CD4-positive, alpha-beta T cell treated with Interleukin-17A for 1 hour (primary cell): Measurements from ENCODE around the gene SLF2.

ENCODE experiments used
- DNase-seq: peaks from one replicate; pipeline ENCODE4 v3.0.0-alpha.2; 2020

Gene SLF2, protein sequence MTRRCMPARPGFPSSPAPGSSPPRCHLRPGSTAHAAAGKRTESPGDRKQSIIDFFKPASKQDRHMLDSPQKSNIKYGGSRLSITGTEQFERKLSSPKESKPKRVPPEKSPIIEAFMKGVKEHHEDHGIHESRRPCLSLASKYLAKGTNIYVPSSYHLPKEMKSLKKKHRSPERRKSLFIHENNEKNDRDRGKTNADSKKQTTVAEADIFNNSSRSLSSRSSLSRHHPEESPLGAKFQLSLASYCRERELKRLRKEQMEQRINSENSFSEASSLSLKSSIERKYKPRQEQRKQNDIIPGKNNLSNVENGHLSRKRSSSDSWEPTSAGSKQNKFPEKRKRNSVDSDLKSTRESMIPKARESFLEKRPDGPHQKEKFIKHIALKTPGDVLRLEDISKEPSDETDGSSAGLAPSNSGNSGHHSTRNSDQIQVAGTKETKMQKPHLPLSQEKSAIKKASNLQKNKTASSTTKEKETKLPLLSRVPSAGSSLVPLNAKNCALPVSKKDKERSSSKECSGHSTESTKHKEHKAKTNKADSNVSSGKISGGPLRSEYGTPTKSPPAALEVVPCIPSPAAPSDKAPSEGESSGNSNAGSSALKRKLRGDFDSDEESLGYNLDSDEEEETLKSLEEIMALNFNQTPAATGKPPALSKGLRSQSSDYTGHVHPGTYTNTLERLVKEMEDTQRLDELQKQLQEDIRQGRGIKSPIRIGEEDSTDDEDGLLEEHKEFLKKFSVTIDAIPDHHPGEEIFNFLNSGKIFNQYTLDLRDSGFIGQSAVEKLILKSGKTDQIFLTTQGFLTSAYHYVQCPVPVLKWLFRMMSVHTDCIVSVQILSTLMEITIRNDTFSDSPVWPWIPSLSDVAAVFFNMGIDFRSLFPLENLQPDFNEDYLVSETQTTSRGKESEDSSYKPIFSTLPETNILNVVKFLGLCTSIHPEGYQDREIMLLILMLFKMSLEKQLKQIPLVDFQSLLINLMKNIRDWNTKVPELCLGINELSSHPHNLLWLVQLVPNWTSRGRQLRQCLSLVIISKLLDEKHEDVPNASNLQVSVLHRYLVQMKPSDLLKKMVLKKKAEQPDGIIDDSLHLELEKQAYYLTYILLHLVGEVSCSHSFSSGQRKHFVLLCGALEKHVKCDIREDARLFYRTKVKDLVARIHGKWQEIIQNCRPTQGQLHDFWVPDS

DNA sequence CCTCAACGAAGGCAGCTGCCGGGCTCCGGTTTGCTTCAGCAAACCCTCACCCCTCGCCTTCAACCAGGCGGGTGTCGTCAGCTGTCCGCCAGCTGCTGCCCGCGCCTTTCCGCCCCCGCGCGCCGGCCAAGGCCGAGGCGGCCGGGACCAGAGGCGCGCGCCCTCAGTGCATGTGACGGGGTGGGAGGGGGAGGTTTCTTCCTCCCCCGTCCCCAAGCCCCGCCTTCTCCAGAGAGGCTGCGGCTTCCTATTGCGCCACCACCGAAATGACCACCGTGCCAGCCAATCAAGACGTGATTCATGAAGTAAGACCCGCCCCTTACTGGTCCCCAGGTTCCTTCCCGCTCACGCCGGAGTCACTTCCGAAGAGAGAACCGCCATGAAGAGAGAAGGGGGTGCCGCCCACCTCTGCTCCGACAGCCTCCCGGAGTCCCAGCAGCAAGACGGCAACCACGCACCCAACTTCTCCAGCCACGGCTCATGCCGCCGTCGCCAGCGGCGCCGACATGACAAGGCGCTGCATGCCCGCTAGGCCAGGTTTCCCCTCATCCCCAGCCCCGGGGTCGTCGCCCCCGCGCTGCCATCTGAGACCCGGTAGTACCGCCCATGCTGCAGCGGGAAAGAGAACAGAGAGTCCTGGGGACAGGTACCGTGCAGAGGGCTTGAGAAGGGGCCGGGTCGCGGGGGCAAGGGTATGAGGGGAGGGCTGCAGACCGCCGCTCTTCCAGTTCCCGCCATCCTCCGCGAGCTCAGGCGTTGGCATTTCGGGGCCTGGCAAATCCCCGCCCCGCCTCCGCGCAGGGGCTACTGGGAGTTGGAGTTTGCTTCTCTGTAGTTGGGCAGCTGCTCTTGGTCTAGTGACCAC lies at the start of gene SLF2:
SLF2 (plus strand) TSS at position 359 of the 865 bp plus-strand sequence; CDS start at position 507, 148 bp downstream.
- peak; percentile 96 for DNase-seq

DNA sequence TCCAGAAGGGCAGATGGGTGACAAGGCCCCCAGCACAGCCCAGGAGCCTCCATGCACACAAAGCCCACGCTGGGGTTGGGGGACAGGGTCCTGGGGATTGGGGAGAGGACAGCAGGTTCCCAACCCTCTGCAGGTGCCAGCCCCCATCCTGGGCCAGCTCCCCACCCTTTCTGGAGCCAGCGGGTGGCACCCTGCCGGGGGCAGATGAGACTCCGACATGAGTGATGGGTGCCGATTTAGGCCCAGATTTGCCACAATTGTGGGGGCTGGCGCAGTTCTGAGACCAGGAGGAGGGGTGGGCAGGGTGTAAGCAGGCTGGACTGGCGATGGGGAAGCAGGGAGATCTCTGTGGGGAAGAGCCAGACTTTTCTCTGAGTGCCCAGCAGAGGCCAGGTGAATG lies 49.3 kb upstream of the SLF2 start:
- DNase-seq = no peak

DNA sequence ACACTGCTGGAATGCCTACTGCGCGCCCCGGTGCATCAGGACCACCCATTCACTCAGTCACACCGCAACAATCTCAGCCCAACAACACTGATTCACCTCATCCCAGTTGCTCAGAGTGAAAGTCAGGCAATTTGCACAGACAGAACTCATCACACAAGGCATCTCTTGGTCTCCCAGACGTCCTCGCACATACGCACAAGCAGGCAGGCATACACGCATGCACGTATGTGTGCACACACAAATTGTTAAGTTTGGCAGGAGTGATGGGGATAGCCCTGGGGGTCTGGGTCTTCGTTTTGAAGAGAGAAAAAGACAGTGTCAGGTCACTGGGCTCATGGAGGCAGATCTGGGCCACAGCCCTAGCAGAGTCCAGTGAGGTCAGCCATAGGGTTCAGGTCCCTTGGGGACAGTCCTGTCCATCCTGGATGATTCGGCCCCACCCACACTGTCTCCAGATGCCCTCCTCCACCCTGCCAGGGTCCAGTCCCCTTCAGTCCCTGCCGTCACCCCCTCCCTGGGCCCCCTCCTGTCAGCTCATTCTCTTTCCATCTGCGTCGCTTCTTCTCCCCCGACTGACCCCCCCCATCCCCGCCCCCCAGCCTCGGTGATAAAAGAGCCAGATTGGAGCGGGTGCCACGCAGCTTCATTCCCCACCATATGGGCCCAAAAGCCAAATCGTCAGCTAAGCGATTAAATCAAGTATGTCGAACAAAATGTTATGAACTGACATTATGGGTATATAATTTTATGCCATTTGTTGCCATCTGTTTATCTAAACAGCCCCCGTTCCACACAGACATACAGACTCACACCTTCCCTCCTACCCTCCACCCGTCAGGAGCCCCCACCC lies 48.5 kb upstream of the SLF2 start:
- no peak for DNase-seq

DNA sequence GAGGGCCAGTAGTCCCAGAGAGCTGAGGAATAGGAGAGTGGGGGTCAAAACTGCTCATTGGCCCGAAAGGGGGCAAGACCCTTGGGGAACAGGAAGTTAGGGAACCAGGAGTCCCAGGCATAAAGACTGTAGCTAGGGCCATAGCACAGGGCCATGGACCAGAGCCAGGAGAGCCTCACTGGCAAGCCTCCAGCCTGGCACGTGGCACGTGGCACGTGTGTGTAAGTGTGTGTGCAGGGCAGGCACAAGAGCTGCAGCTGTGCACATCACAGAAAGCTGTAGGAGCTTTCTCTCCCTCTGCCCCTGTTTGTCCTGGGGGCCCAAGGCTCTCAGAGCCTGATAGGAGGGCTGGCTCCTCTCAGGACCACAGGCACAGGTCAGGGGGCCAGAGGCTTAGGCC lies 47.8 kb upstream of the SLF2 start:
- no peak for DNase-seq

DNA sequence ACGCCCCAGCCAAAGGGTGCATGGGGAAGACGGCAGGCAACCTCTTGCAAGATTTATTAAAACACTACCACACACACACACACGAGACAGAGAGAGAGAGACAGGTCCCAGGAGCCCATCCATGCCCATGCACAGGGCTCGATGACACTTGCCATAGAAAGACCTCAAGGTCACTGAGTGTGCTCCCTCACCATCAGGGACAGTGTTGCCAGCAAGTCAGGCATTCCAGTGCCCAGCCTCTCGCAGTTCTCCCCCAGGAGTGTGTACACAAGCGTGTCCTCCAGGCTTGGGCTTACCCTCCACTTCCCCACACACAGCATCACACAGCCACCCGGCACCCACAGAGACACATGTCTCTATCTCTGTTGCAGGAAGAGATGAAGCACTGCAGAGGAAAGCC lies 46.8 kb upstream of the SLF2 start:
- no peak for DNase-seq

DNA sequence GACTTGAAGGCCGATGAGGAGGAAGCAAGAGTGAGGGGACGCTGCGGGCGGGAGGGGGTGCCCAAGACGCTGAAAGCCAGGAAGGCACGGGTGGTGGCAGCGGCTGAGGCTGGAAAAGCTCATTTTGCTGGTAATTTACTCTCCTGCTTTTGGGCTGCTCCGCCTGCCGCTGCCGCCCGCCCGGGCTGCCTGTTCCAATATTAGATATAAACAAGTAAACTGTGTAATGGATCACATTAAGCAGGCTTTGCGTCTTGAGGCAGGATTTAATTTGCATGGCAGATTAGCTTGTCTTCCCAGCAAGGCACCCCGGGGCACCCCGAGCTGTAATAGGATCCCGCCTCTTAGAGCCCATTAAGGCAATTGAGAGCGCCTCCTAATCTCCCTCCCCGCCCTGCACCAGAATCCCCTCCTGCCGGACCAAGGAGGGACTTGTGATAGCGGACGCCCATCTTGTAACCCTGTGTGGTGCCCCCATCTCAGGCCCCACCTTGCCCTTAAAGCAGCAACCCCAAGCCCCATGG lies 46.1 kb upstream of the SLF2 start:
- DNase-seq = no peak

DNA sequence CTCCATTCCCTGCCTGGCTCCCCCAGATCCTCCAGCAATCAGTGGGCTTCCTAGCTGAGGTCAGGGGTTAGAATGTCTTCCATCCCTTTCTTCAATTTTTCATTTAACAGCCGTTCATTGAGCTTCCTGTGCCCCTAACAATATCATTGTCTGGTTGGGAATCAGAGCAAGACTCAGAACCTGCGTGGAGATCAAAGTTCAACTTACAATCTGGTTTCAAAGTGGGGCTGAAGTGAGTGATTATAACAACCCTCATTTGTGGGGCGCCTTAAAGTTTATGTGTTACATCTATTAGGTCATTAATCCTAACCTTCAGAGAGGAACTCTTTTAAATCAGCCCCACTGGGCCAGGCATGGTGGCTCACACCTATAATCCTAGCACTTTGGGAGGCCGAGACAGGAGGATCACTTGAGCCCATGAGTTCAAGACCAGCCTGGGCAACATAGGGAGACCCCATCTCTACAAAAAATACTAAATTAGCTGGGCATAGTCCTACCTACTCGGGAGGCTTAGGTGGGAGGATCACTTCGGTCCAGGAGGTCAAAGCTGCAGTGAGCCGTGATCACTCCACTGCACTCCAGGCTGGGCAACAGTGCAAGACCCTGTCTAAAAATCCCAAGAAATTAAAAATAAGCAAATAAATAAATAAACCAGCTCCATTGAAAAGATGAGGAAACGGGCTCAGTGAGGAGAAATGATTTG lies 45.4 kb upstream of the SLF2 start:
- DNase-seq = no peak

DNA sequence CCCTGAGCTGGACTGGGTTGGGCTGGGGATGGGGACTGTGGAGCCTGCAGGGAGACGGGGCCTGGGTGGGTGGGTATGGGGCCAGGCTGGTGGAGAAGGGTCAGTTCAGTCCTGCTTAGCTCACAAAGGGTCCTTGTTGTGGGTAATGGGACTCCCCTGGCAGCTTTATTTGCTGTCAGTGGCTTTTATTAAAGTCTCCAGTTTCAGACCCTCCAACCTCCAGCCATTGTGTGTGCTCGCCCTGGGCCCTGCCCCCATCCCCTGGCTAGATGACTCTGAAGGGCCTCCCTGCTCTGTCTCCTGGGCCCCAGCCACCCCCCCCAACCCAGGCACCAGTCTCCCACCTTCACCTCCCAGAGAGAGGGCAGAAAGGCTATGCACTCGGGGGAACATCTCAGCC lies 44.4 kb upstream of the SLF2 start:
- no peak for DNase-seq

DNA sequence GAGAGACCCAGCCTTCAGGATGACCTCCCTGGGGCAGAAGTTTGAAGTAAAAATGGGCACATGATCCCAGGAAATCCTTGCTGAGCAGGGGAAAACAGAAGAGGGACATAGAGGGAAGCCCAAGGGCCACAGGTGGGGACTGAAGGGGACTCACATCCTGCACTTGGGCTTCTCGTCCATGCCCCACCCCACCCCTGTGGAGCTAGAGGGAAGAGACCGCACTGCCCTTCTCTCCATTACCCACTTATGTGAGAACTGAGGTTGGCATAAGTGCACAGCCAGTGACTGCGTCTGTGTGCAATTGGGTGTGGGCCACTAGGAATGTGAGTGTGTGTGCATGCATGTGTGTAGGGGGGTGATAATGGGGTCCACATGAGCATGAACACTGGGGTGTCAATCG lies 43.4 kb upstream of the SLF2 start:
- no peak for DNase-seq

DNA sequence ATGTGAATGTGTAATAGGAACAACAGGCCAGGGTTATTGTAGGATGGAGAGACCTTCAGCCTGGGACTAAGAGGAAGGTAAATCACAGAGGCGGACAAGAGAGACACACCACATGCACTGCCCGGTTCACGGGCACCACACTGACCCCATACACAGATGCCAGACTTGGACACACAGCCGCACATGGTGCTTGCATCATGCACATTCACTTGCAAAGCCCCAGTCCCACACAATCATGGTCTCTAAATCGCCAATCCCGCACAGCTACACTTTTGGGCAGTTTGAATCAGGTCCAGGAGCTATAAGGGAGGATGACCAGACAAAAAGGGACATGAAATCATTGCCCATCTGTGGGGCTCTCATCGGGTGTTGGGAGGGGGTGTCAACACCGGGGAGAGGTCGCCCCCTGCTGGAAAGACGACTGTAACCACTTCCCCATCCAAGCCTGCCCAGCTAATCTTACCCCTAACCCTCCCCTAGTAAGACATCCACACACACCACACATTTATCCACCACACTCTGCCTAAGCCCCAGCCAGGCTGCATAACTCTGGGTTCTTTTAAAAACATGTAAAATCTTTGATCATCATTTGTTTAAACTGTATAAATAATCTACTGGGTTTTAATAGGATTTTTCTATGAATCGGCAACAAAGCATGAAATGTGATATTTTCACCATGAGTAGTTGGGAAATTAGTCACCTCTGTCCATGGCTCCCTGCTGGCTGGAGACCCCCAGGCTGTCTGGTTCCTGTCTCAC lies 40.5 kb upstream of the SLF2 start:
- DNase-seq = peak; percentile 36

DNA sequence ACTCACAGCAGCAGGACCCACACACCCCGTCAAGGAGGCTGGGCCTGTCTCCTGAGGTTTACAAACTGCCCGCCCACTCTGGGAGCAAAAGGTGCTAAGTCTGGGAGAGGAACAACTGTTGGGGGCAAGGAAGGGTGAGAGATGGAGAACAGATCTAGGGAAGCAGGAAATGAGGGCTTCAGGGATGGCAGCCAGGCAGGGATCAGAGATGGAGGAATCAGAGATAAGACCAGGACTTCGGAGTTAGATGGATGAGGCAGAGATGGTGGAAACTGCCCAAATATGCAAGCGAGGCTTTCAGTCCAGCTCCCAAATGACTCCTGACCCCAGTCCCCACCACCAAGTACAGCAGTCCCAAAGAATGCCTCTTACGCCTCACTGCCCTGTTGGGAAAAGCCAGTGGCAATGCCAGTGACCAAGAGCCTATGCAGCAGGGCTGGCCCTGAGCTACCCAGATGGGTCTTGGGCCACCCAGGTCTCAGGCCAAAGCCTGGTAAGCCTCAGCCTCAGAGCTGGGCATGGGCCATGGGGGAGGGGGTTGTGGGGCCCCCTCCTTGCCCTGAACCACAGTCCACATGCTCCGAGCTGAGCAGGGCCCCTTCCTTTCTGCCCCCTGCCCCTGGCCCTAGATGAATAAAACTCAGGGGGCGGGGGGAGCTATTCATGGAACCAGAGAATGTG lies 39.5 kb upstream of the SLF2 start:
- DNase-seq = no peak

DNA sequence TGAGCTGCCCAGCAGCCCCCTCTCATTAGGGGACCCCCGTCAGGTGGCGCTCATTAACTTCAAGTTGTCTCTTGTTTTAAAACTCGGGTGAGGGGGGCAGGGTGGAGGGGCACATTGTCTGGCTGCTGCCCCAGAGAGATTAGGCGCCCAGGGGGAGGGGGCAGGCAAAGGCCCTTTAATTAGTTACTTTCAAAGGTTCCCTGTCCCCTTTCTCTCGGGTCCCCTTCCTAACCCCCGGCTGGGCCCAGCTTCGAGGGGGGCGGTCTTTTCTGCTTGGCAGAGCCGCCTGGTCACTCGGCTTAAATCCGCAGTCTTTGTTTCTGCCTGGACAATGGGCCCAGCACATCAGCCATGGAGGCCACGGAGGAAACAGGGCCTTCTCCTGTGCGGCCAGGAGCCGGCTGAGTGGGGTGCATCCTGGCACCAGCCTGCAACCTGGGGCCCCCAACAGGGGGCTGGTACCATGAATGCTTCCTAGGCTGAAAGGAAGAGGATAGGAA lies 38.9 kb upstream of the SLF2 start:
- no peak for DNase-seq

DNA sequence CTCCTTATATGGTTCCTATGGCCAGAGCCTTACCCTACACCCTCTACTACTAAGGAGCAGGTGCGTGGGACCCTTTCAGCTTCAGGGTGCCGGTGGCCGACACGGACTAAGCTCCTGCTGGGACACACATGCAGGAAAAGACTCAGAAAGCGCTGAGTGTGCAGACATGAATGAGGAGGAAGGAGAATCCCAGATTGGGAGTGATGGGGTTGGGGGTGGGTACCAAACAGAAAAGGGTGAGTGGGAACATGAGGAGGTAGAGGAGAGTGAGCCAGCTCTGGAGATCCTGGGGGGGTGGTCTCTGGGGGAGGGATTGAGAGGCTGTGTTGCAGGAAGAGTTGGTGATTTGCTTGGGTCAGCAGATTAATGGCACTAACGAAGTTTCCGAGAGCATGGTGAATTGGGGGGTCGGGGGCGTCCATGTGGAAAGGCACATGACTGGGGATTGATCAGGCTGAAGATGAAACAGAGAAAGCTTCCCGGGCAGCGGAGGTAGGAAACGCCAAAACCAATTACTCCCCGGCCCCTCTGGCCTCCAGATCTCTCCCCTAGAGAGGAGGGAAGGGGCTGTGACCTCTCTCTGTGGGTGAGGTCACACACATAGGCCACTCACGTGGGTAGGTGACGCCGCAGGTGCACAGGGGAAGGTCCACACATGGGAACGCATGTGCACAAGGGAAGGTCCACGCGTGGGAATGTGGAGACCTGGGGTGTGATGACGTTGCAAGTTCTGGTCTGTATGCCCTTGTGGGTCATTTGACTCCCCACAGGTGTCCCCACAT lies 37.9 kb upstream of the SLF2 start:
- DNase-seq = no peak

DNA sequence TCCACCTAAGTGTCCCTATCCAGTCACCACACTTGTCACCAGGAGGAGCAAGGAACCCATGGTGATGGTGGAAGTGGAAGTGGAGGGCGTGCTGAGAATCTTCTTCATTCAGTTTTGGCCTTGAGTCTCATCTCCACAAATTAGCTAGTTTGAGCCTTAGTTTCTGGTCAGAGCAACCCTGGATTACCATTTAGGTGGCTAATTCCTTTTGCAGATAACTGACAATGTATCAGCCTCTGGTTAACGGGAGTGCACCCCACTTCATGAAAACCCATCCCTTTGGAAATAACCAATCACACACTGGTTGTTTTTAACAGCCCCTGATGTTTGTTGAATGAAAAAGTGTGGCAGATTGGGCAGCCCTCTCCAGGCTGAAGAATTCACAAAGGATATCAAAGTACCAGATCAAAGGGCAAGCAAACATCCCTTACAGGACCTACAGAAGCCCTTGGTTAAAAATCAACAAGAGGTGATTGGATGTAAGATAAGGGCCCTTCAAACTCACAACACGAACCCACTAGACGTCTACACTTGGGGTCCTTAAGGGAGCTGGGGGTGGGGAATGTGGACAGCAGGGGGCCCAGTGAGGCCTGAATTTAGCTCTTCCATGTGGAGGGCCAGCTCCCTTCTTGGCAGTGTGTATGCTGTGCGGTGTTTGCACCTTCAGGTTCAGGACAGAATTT lies 37.1 kb upstream of the SLF2 start:
- DNase-seq = no peak

DNA sequence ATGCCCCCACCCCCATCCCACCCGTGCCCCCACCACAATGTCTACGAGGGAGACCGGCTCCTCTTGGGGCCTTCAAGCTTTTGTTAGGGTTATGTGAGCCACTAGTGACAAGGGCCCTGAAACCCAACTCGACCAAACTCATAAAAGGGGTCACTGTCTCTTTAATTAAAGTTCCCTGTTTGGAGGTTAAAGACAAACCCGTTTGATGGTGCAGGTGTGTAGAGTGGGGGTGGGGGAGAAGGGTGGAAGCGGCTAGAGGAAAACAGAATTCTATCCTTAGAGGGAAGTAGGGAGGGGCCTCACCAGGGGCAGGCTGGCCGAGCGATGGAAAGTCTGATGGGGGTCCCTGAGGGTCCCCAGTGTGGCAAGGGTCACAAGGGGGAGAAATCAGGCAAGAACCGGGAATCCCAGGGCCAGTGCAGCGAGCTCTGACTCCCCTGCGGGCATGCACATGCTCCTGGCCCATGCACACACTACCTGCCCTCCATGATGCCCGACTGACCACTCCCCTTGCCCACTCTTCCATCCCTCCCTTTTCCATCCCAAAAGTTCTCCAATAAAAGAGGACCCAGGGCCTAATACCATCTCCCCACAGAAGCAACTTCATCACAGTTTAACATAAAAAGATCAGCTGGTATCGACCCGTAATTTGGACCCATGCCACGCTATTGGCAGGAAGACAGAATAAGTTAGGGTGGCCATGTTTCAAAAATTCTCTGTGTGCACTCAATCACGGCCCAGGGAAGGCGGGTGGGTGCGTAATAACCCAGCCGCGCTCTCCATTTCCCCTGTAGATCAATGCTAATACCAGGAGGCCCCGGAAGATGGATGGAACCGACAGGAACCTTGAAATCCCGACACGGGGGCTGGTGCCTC lies 35.9 kb upstream of the SLF2 start:
- no peak for DNase-seq

DNA sequence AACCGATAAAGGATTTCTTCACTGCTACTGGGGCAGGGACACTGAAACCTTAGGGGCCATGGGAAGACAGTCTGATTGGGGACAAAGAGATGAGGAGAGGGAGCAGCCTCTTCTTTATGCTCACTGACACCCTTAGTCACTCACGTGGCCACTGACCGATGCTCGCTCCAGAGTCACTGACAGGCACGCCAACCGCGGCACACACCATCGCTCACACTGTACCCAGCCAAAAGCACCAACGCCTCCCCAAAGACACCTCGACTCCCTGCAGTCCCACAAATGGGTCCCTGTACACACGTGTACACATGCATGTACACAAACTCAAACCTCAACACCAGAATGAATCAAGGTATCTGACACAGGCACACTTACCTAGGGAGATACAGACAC lies 35.3 kb upstream of the SLF2 start:
- no peak for DNase-seq
